ENCODE data around the gene HRH4.

HRH4 gene, protein sequence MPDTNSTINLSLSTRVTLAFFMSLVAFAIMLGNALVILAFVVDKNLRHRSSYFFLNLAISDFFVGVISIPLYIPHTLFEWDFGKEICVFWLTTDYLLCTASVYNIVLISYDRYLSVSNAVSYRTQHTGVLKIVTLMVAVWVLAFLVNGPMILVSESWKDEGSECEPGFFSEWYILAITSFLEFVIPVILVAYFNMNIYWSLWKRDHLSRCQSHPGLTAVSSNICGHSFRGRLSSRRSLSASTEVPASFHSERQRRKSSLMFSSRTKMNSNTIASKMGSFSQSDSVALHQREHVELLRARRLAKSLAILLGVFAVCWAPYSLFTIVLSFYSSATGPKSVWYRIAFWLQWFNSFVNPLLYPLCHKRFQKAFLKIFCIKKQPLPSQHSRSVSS
- long read RNA-seq: 0 reads

DNA sequence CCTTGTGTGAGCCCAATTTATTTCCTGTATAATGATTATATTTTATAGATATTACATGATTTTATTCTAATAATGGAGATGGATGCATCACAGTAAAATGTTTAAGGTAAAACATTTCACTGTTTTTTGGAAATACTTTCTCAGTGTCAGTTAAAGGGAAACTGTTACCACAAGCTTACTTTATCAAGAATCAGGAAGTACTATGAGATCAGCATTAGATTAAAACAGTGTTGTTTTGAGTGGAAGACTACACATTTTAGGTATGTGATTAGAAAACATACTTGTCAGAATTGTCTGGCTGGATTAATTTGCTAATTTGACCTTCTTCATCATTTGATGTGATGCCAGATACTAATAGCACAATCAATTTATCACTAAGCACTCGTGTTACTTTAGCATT is at the start of gene HRH4:
HRH4 (plus strand) TSS at position 250 of the 400 bp plus-strand sequence; CDS start at position 342, 92 bp downstream.
- no peak for DNase-seq (ENCODE audit: low read depth in 1 of 2, low spot score in 1 of 2)
- peak within 1 kb of the TSS; percentile 65 for H3K27ac ChIP-seq (replicated peaks)
- H3K4me3 ChIP-seq (replicated peaks; ENCODE audit: insufficient read depth, low read length): peak within 1 kb of the TSS; percentile 8; the same call in 1 of the 2 replicates
- no peaks in the 10 kb centered on the region for H3K27me3 ChIP-seq (ENCODE audit: insufficient read depth, poor library complexity, severe bottlenecking)
- TF ChIP-seq SPI1 (IDR thresholded peaks at IDR 0.05; ENCODE audit: borderline replicate concordance, low read depth) (no peak; the same call in 1 of the 2 replicates), POLR2AphosphoS5 (IDR thresholded peaks at IDR 0.05; ENCODE audit: low read depth) (no peak), GABPA (IDR thresholded peaks at IDR 0.05; ENCODE audit: low read depth) (no peak)
- TF ChIP-seq, protein P1, sequence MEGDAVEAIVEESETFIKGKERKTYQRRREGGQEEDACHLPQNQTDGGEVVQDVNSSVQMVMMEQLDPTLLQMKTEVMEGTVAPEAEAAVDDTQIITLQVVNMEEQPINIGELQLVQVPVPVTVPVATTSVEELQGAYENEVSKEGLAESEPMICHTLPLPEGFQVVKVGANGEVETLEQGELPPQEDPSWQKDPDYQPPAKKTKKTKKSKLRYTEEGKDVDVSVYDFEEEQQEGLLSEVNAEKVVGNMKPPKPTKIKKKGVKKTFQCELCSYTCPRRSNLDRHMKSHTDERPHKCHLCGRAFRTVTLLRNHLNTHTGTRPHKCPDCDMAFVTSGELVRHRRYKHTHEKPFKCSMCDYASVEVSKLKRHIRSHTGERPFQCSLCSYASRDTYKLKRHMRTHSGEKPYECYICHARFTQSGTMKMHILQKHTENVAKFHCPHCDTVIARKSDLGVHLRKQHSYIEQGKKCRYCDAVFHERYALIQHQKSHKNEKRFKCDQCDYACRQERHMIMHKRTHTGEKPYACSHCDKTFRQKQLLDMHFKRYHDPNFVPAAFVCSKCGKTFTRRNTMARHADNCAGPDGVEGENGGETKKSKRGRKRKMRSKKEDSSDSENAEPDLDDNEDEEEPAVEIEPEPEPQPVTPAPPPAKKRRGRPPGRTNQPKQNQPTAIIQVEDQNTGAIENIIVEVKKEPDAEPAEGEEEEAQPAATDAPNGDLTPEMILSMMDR (IDR thresholded peaks at IDR 0.05; ENCODE audit: insufficient read depth, low read length): no peak
- TF ChIP-seq, protein P2, sequence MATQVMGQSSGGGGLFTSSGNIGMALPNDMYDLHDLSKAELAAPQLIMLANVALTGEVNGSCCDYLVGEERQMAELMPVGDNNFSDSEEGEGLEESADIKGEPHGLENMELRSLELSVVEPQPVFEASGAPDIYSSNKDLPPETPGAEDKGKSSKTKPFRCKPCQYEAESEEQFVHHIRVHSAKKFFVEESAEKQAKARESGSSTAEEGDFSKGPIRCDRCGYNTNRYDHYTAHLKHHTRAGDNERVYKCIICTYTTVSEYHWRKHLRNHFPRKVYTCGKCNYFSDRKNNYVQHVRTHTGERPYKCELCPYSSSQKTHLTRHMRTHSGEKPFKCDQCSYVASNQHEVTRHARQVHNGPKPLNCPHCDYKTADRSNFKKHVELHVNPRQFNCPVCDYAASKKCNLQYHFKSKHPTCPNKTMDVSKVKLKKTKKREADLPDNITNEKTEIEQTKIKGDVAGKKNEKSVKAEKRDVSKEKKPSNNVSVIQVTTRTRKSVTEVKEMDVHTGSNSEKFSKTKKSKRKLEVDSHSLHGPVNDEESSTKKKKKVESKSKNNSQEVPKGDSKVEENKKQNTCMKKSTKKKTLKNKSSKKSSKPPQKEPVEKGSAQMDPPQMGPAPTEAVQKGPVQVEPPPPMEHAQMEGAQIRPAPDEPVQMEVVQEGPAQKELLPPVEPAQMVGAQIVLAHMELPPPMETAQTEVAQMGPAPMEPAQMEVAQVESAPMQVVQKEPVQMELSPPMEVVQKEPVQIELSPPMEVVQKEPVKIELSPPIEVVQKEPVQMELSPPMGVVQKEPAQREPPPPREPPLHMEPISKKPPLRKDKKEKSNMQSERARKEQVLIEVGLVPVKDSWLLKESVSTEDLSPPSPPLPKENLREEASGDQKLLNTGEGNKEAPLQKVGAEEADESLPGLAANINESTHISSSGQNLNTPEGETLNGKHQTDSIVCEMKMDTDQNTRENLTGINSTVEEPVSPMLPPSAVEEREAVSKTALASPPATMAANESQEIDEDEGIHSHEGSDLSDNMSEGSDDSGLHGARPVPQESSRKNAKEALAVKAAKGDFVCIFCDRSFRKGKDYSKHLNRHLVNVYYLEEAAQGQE (IDR thresholded peaks at IDR 0.05; ENCODE audit: insufficient replicate concordance, low read depth): no peak

DNA sequence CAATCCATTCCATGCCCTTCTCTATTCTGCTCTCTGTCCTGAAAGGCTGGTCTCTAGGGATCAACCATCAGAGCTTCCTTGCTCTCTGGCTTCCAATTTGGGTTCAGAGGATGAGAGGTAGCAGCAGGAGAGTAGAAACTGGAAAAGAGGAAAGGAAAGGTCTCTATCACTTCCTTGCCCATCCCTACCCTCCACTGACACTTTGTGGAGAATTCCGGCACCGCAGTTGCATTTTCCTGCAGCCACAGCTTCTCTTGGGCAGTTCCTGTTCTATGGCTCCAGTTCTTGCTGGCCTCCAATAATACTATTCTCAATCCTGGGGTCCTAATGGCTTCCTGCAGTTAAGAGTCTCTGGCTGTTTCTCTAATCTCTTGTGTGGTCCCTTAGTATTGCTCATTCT is 47.3 kb upstream of the HRH4 start:
- no peak overlapping the region for H3K27ac ChIP-seq (replicated peaks)
- no peak for DNase-seq (ENCODE audit: low read depth in 1 of 2, low spot score in 1 of 2)
- no peaks in the 10 kb centered on the region for H3K27me3 ChIP-seq (ENCODE audit: insufficient read depth, poor library complexity, severe bottlenecking)
- H3K4me3 ChIP-seq (replicated peaks; ENCODE audit: insufficient read depth, low read length): no peak overlapping the region
- TF ChIP-seq SPI1 (IDR thresholded peaks at IDR 0.05; ENCODE audit: borderline replicate concordance, low read depth): no peak
- TF ChIP-seq, protein P2 (IDR thresholded peaks at IDR 0.05; ENCODE audit: insufficient replicate concordance, low read depth): no peak
- no peak for TF ChIP-seq GABPA (IDR thresholded peaks at IDR 0.05; ENCODE audit: low read depth)
- TF ChIP-seq, protein P1 (IDR thresholded peaks at IDR 0.05; ENCODE audit: insufficient read depth, low read length): no peak
- no peak for TF ChIP-seq POLR2AphosphoS5 (IDR thresholded peaks at IDR 0.05; ENCODE audit: low read depth)

DNA sequence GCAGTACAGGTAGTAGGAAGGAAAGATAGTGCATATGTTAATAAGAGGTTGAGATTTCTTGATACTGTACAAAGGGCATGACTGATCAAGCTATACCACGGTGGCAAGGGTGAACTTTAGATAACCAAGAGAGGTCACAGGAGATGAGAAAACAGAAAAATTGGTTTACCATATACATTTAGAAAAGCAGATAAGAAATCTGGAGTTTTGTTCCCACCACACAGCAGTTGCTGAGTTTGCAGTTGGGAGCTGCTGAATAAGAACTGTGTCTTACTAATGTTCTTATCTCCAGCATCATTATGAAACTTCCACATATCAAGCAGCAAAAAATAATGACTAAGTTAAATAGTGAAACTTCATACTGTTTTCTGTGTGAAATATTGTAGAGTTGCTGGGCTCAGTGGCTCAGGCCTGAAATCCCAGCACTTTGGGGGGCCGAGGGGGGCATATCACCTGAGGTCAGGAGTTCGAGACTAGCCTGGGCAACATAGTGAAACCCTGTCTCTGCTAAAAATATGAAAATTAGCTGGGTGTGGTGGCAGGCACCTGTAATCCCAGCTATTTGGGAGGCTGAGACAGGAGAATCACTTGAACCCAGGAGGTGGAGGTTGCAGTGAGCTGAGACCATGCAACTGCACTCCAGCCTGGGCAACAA is 46.0 kb upstream of the HRH4 start:
- TF ChIP-seq, protein P1 (IDR thresholded peaks at IDR 0.05; ENCODE audit: insufficient read depth, low read length): no peak
- TF ChIP-seq, protein P2 (IDR thresholded peaks at IDR 0.05; ENCODE audit: insufficient replicate concordance, low read depth): no peak
- no peak for TF ChIP-seq POLR2AphosphoS5 (IDR thresholded peaks at IDR 0.05; ENCODE audit: low read depth)
- no peak for TF ChIP-seq SPI1 (IDR thresholded peaks at IDR 0.05; ENCODE audit: borderline replicate concordance, low read depth)
- TF ChIP-seq GABPA (IDR thresholded peaks at IDR 0.05; ENCODE audit: low read depth): no peak

More for the DNA sequence above, 46.0 kb upstream of the HRH4 start:
- no peak overlapping the region for H3K27ac ChIP-seq (replicated peaks)
- DNase-seq (ENCODE audit: low read depth in 1 of 2, low spot score in 1 of 2): no peak
- no peaks in the 10 kb centered on the region for H3K27me3 ChIP-seq (ENCODE audit: insufficient read depth, poor library complexity, severe bottlenecking)
- H3K4me3 ChIP-seq (replicated peaks; ENCODE audit: insufficient read depth, low read length): no peak overlapping the region

Measured in HL-60 (cell line).